DMS79 (cell line): Measurements from ENCODE around the gene TMEM141.
A peak's percentile ranks its signal among the peaks of the same experiment; 100 is the strongest.
"Not testable (repeated sequence)": the region's sequence is repeated elsewhere in the genome, so short reads cannot be mapped to it uniquely, and the experiment has no call there.

Source experiments
- DNase-seq: peaks from one replicate; lab custom pipeline; 2025; lab: John Stamatoyannopoulos, UW

The TMEM141 gene

DNA sequence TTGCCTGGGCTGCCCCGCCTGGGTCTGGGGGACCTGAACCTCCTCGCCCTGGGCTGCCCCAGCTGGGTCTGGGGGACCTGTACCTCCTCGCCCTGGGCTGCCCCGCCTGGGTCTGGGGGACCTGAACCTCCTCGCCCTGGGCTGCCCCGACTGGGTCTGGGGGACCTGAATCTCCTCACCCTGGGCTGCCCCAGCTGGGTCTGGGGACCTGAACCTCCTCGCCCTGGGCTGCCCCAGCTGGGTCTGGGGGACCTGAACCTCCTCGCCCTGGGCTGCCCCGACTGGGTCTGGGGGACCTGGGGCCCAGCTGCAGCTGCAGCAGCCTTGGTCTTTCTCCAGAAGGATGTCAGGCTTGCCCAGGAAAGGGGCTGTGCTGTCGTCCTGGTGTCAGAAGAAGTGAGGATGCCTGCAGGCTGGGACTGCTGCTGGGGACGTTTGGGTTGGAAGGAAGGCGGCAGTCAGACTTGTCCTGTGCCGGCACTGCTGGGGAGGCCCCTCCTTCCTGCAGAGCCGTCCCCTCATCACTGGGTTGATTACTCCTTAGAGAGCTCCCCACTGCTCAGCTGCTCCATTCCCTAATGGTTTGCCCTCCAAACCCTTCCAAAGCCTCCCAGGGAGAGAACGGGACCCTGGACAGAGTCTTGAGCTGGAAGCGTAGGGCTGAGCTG, 42.4 kb downstream of the TMEM141 start:
- DNase-seq = not testable (repeated sequence)

DNA sequence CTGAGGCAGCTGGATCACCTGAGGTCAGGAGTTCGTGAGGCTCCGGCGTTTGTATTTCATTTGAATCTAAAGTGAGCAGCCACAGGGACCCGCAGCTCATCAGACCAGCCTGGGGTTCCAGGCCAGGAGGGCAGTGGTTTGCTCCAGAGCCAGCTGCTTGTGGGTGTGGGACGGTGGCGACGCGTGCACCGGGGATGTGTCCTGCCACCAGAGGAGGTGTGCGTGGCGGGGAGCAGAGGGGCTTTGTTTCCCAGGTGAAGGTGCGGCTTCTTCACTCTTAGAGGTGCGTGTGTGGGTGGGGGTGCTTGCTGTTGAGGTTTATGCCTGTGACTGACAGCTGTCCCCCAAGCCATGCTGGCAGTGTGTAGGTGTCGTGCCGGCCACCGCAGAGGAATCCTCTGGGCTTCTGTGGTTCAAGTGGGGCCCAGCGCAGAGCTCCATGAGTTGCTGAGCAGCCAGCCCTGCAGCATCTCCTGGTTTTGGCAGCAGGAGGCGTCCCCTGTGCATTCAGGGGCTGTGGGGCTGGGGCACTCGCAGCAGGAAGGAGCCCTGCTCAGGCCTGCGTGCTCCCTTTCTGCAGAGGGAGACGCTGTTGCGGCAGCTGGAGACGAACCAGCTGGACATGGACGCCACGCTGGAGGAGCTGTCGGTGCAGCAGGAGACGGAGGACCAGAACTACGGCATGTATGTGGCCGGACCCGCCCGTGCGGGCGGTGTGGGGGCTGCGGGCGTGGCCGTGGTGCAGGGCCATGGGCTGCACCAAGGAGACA, 44.2 kb downstream of the TMEM141 start:
- no peak for DNase-seq

DNA sequence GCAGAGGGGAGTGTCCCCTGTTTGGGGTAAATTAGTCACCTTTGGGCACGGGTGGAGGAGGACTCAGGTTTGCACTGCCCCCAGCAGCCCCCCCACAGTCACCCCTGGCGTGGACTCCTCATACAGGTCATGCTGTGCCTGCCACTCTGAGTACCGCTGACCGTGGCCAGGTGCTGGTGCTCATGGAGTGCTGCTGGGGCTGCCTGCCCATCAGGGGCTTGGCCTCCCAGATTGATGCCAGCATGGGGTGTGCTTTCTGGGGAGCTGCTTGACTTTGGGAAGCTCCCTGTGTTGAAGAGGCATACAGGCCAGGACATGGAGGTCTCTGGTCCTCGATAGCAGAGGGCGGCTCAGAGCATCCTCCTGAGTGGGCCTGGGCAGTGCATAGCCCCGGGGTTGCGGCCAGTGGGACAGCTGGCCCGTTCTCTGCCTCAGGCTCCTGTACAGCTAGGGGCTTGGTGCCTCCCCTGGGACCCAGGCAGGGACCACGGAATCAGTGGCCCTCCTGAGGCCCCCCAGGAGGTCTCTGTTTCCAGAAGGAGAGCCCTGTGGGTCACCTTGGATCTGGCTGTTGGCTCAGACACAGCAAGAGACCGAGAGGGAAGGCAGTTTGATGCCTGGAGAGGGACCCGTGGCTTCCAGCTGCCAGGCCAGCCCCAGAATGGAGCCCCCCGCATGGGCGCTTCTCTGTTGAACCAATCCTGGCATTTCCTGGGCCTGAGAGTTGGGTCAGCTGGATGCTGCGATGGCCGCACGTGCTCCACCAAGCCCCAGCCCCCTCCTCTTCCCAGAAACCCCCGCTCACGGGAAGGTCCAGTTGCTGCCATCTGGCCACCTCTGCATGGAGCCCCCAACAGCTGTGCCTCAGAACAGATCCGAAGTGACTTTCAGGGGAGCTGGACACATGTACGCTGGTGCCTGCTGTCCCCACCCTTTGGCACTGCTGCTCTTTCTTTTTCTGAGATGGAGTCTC, 45.1 kb downstream of the TMEM141 start:
- no peak for DNase-seq

DNA sequence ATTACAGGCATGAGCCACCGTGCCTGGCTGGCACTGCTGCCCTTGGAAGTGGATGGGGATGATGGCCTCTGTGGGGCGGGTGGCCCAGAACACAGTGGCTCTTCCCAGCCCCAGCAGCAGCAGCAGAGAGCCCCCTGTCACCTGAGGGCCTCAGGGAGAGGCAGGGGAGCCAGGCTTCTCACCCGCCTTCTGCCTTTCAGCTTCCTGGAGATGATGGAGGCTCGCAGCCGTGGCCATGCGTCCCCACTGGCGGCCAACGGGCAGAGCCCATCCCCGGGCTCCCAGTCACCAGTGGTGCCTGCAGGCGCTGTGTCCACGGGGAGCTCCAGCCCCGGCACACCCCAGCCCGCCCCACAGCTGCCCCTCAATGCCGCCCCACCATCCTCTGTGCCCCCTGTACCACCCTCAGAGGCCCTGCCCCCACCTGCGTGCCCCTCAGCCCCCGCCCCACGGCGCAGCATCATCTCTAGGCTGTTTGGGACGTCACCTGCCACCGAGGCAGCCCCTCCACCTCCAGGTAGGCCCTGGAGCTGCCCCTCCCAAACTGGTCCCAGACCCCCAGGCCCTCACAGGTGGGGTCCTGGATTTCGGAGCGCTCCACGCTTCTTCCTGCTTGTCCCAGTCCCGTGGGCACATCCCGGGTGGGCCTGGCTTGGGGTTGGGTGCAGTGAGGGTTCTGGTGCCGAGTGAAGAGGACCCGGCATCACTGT, 46.2 kb downstream of the TMEM141 start:
- no peak for DNase-seq

DNA sequence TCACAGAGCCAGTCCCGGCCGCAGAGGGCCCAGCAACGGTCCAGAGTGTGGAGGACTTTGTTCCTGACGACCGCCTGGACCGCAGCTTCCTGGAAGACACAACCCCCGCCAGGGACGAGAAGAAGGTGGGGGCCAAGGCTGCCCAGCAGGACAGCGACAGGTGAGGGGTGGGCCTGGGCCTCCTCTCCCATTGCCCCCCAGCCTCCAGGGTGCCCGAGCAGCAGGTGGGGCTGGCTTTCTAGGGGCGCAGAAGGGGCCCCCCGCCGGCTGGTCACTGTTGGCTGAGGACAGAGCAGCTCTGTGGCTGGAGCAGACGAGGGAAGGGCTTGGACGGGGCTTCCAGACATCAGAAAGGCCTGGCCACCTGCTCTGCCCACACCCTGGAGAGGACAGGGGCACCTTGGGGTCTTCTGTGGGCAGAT, 46.7 kb downstream of the TMEM141 start:
- not testable (repeated sequence) for DNase-seq

DNA sequence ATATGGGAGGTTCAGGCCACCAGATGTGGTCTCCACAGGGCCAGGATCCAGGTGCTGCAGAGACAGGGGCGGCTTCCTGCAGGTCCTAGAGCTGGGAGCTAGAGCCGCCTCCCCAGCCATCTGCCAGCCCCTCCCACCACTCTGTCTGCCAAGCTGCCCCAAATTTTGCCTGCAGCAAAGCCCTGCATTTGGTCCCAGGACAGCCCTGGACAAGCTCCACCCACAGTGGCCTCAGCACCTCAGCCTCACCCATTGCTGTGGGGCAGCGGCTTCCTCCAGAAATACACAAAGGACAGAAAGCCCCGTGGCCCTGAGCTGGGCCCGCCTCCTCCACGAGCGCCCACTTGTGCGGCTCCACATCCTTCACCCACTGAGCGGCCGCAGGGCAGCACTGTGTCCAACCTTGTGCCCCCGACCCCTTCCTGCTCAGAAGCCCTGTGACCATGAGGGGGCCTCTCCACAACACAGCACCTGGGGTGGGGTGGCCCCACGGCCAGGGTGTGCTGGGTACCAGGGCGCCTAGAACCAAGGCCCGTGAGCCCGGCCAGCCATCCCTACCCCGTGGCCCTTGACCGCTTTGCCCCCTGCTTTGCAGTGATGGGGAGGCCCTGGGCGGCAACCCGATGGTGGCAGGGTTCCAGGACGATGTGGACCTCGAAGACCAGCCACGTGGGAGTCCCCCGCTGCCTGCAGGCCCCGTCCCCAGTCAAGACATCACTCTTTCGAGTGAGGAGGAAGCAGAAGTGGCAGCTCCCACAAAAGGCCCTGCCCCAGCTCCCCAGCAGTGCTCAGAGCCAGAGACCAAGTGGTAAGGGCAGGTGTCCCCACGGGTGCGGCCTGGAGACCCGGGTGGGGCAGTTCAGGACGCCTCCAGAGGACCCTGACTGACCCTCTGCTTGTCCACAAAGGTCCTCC, 47.4 kb downstream of the TMEM141 start:
- DNase-seq = no peak

DNA sequence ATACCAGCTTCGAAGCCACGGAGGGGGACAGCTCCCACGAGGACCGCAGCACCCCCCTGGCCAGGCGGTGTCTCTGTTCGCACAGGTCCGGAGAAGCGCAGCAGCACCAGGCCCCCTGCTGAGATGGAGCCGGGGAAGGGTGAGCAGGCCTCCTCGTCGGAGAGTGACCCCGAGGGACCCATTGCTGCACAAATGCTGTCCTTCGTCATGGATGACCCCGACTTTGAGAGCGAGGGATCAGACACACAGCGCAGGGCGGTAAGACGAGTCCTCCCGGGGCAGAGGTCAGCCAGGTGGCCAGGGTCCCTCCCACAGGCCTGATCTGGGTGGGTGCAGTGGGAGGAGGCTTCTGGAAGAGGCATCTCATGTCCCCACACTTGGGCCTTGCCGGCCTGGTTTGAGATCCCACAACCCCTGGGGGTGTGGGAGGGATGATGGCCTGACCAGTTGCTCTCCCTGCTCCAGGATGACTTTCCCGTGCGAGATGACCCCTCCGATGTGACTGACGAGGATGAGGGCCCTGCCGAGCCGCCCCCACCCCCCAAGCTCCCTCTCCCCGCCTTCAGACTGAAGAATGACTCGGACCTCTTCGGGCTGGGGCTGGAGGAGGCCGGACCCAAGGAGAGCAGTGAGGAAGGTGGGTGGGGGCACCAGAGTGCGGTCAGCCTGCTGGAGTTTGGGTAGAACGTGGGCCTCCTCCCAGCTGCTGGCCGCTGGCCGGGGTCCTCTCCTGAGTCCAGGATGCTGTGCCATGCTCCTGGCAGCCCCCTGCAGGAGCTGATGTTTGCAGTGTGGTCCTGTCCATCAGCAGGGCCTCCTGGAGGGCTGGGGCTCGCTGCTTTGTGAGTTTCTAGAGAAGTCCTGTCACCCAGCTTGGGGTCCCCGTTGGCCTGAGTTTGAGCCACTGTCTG, 48.3 kb downstream of the TMEM141 start:
- no peak for DNase-seq

DNA sequence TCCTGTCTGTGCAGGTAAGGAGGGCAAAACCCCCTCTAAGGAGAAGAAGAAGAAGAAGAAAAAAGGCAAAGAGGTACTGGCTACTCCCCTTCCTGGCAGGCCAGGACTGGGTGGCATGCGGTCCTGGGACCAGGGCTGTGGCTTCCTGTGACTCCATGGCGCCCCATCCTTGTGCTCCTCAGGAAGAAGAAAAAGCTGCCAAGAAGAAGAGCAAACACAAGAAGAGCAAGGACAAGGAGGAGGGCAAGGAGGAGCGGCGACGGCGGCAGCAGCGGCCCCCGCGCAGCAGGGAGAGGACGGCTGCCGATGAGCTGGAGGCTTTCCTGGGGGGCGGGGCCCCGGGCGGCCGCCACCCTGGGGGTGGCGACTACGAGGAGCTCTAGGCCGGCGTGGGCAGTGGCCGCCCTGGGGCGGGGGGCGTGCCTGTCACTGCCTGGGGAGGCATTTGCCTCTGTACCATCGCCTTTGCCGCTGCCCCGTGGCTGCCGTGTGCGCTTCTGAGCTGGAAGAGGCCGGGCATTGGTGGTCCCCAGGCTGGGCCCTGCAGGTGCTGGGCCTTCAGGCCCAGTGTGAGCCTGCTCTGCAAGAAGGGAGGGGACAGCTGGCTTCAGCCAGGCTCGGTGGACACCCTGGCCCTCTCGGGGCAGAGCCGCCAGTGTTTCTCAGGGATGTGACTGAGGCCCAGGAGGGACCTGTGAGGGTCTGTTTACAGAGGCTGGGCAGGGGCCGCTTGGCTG, 49.2 kb downstream of the TMEM141 start:
- no peak for DNase-seq

DNA sequence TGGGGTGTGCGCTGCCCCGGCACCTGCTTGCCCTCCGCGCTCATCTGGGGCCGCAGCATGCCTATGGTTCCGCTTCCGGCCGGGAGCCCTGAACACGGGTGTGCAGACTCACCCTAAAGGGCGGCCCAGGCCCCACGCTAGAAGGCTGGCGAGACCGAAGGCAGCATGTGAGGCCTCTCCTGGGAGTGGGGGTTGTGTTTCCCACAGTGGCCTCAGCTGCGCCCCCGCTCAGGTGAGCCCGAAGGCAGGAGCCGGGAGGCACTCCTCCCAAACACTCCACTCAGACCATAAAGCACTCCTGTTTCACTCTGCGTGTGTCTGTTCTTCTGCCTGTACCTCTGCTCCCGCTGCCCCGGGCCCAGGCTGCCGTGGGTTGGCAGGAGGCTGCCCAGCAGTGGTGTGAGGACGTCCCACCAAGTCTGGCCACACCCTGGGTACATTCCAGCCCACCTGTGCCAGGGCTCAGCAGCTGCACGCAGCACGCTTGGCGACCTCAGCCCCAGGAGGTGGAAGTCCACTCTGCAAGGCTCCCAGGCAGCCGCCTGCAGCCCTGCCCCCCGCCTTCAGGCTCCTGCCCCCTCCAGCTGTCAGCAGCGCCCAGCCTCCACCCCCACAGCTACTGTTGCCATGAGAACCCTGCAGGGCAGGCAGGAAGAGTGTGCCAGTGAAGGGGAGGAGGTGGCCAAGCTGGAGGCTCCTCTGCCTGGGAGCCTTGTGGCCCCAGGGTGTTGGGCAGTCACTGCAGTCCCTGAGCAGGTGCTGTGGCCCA, 49.9 kb downstream of the TMEM141 start:
- peak; percentile 71 for DNase-seq

DNA sequence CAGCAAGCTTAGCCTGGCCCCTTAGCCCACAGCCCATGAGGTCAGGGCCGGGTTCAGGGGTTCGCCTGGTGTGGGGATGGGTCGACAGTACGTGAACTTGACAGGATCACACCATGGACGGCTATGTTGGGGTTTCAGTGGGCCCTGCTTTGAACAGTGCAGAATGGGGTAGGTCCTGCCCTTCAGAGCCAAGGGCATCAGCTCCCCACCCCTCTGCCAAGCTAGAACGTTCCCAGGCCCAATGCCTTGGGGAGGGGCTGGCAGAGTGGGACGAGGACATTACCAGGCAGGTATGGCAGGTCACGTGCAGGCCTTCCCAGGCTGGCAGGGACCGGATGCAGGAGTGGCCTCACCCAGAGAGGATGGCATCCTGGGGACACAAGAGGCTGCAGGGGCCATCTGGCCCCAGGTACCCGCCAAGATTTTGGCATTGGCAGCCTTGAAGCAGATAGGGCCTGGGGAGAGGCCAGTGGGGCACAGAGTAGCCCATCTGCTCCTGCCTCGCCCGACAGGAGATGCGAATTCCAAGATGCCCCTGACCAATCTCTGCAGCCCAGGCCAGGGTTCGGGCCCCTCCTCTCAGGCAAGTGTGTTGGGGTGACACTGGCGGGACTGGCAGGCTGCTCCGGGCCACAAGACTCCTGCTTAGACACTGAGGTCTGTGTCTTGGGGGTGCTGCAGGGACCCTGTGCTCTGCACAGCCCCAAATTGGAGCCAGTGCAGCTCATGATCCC, 50.7 kb downstream of the TMEM141 start:
- DNase-seq = peak; percentile 58

DNA sequence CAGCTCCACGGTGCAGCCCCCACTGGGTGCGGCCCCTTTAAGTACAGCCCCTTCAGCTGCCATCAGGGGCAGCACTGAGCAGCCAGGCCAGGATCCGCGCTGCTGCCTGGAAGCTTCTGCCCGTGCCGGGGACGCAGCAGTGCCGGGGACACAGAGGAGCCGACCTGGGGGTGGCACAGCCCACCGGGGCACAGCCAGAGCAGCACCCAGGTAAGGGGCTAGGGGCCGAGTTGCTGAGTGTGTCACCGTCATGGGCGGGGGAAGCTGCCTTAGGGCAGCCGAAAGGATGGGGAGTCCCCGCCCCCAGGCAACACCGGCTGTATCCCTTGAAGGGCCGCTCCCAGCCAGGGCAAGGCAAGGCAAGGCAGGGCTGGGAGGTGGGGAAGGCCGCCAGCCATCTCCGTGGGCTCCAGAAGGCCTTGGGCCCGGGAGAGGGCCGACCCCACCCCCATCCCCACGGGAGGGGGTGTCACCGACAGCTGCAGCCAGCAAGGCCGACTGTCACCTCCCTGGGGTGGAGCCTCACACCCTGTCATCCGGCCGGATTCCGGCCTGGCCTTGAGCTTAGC, 51.3 kb downstream of the TMEM141 start, which contains the start of gene AJM1:
Gene AJM1 (plus strand): TSS at position 99 of the 569 bp plus-strand sequence. CDS start 1,937 bp downstream, outside the sequence.
- DNase-seq = peak; percentile 41
